ENCODE data around the gene CLTCL1. TPM values are rescaled to one million over a fixed set of nuclear protein-coding genes. Genes with fewer than 3 reads are reported as not detected.

The CLTCL1 gene
- total and polyA plus RNA-seq, 4 donors, result 2.0 to 4.8 (median 2.6) TPM

DNA sequence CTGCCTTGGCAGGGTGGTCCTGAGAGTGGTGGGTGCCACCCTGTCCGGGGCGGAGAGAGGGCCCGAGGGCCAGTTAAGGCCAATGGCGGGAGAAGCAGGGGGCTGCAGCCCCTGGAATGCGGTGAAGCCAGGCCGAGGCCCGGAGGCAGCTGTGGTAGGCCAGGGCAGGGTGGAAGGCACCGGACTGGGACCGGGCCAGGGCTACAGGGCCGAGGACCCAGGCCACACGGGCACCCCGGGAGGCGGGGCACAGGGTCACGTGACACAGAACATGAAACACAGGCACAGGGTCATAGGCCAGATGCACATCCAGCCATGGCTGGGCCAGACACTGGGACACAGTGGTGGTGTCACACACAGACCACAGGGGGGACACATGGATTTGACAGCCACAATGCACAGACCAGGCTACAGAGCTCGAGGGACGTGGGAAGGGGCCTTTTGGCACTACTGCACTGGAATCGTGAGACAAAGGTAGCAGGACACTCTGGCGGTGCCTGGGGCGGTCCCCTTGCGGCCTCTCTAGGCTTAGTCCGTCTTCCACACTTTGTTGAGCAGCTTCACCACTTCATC is 115.8 kb downstream of the CLTCL1 start:
- H3K4me1 ChIP-seq (ENCODE audit: control insufficient read depth in 4 of 4, insufficient read depth in 4 of 4, low read length in 3 of 4), result peaks cover 22 to 84% (median 71%) of the 10 kb centered on the region in 4 donors
- no peaks in the 10 kb centered on the region for H3K36me3 ChIP-seq (ENCODE audit: control insufficient read depth in 4 of 4, insufficient read depth in 3 of 4, low read depth in 1 of 4, low read length in 3 of 4)
- no peaks in the 10 kb centered on the region for H3K27me3 ChIP-seq (ENCODE audit: control insufficient read depth in 4 of 4, insufficient read depth in 4 of 4, low read length in 3 of 4)
- TF ChIP-seq HNF4A (conservative IDR thresholded peaks at IDR 0.05), result peak in 1 of 2 donors; percentile 5
- TF ChIP-seq HNF4G (IDR thresholded peaks at IDR 0.05), result no peak
- no peak for TF ChIP-seq EGR1 (IDR thresholded peaks at IDR 0.05; ENCODE audit: low read depth in 2 of 2)
- peak; percentile 27 for DNase-seq (ENCODE audit: low spot score)
- H3K27ac ChIP-seq (ENCODE audit: low read depth in 1 of 2, low read length in 2 of 2), result peak overlapping the region; percentile 75 to 78
- no peak overlapping the region for H3K9ac ChIP-seq (ENCODE audit: low read depth in 1 of 2, low read length in 2 of 2)
- no peaks in the 10 kb centered on the region for H3K9me3 ChIP-seq (ENCODE audit: control insufficient read depth in 4 of 4, low read length in 3 of 4)
- 62% methylated on average over 21 of the region's 21 CpGs for WGBS
- H3K4me3 ChIP-seq (ENCODE audit: low read depth in 1 of 3, low read length in 3 of 3), result no peak overlapping the region

DNA sequence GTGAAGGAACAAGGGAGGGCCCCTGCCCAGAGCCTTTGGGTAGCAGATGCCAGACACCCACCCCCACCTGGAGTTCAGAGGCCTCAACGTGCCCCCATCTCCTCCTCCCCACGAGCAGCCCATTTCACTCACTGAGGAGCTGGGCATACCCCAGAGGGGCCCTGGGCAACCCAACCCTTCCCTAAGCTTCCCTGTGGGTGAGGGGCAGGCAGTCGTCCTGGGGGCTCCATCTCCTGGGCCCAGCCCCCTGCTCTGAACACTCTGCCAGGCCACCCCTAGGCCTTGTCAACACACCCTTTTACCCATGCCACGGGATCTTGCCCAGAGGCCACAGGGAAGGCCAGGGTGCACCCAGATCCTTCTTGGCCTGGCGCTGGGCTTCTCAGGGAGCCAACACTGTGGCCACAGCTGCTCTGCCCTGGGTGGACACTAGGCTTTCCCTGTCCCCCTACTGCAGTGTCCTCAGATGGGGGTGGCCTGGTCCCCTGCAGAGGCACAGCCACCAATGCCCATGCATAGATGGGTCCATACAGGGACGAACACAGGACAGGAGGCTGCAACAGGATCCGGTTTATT is 116.4 kb downstream of the CLTCL1 start:
- Histone ChIP-seq H3K9me3 (ENCODE audit: control insufficient read depth in 4 of 4, low read length in 3 of 4) (no peaks in the 10 kb centered on the region), H3K36me3 (ENCODE audit: control insufficient read depth in 4 of 4, insufficient read depth in 3 of 4, low read depth in 1 of 4, low read length in 3 of 4) (no peaks in the 10 kb centered on the region), H3K4me3 (ENCODE audit: low read depth in 1 of 3, low read length in 3 of 3) (no peak overlapping the region), H3K4me1 (ENCODE audit: control insufficient read depth in 4 of 4, insufficient read depth in 4 of 4, low read length in 3 of 4) (peaks cover 24 to 84% (median 71%) of the 10 kb centered on the region in 4 donors), H3K27me3 (ENCODE audit: control insufficient read depth in 4 of 4, insufficient read depth in 4 of 4, low read length in 3 of 4) (peaks cover 0 to 3% (median 0%) of the 10 kb centered on the region in 4 donors), H3K27ac (ENCODE audit: low read depth in 1 of 2, low read length in 2 of 2) (peak overlapping the region; percentile 75 to 78), H3K9ac (ENCODE audit: low read depth in 1 of 2, low read length in 2 of 2) (no peak overlapping the region)
- whole genome bisulfite sequencing, result 64% methylated on average over 7 of the region's 7 CpGs
- TF ChIP-seq RXRA (IDR thresholded peaks at IDR 0.05) (no peak), HNF4A (conservative IDR thresholded peaks at IDR 0.05) (no peak), SP1 (IDR thresholded peaks at IDR 0.05) (no peak), JUND (IDR thresholded peaks at IDR 0.05) (no peak), RAD21 (IDR thresholded peaks at IDR 0.05) (no peak), FOXA2 (IDR thresholded peaks at IDR 0.05) (no peak), EGR1 (IDR thresholded peaks at IDR 0.05; ENCODE audit: low read depth in 2 of 2) (no peak), TAF1 (conservative IDR thresholded peaks at IDR 0.05) (no peak), FOXA1 (IDR thresholded peaks at IDR 0.05) (no peak), YY1 (IDR thresholded peaks at IDR 0.05) (no peak)
- TF ChIP-seq, protein P1, sequence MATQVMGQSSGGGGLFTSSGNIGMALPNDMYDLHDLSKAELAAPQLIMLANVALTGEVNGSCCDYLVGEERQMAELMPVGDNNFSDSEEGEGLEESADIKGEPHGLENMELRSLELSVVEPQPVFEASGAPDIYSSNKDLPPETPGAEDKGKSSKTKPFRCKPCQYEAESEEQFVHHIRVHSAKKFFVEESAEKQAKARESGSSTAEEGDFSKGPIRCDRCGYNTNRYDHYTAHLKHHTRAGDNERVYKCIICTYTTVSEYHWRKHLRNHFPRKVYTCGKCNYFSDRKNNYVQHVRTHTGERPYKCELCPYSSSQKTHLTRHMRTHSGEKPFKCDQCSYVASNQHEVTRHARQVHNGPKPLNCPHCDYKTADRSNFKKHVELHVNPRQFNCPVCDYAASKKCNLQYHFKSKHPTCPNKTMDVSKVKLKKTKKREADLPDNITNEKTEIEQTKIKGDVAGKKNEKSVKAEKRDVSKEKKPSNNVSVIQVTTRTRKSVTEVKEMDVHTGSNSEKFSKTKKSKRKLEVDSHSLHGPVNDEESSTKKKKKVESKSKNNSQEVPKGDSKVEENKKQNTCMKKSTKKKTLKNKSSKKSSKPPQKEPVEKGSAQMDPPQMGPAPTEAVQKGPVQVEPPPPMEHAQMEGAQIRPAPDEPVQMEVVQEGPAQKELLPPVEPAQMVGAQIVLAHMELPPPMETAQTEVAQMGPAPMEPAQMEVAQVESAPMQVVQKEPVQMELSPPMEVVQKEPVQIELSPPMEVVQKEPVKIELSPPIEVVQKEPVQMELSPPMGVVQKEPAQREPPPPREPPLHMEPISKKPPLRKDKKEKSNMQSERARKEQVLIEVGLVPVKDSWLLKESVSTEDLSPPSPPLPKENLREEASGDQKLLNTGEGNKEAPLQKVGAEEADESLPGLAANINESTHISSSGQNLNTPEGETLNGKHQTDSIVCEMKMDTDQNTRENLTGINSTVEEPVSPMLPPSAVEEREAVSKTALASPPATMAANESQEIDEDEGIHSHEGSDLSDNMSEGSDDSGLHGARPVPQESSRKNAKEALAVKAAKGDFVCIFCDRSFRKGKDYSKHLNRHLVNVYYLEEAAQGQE (IDR thresholded peaks at IDR 0.05), result no peak
- TF ChIP-seq, protein P2, sequence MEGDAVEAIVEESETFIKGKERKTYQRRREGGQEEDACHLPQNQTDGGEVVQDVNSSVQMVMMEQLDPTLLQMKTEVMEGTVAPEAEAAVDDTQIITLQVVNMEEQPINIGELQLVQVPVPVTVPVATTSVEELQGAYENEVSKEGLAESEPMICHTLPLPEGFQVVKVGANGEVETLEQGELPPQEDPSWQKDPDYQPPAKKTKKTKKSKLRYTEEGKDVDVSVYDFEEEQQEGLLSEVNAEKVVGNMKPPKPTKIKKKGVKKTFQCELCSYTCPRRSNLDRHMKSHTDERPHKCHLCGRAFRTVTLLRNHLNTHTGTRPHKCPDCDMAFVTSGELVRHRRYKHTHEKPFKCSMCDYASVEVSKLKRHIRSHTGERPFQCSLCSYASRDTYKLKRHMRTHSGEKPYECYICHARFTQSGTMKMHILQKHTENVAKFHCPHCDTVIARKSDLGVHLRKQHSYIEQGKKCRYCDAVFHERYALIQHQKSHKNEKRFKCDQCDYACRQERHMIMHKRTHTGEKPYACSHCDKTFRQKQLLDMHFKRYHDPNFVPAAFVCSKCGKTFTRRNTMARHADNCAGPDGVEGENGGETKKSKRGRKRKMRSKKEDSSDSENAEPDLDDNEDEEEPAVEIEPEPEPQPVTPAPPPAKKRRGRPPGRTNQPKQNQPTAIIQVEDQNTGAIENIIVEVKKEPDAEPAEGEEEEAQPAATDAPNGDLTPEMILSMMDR (IDR thresholded peaks at IDR 0.05; ENCODE audit: low read depth, low read length, missing input control), result no peak
- TF ChIP-seq, protein P3, sequence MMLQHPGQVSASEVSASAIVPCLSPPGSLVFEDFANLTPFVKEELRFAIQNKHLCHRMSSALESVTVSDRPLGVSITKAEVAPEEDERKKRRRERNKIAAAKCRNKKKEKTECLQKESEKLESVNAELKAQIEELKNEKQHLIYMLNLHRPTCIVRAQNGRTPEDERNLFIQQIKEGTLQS (IDR thresholded peaks at IDR 0.05), result no peak
- TF ChIP-seq, protein P4, sequence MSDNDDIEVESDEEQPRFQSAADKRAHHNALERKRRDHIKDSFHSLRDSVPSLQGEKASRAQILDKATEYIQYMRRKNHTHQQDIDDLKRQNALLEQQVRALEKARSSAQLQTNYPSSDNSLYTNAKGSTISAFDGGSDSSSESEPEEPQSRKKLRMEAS (IDR thresholded peaks at IDR 0.05), result no peak
- TF ChIP-seq, protein P5, sequence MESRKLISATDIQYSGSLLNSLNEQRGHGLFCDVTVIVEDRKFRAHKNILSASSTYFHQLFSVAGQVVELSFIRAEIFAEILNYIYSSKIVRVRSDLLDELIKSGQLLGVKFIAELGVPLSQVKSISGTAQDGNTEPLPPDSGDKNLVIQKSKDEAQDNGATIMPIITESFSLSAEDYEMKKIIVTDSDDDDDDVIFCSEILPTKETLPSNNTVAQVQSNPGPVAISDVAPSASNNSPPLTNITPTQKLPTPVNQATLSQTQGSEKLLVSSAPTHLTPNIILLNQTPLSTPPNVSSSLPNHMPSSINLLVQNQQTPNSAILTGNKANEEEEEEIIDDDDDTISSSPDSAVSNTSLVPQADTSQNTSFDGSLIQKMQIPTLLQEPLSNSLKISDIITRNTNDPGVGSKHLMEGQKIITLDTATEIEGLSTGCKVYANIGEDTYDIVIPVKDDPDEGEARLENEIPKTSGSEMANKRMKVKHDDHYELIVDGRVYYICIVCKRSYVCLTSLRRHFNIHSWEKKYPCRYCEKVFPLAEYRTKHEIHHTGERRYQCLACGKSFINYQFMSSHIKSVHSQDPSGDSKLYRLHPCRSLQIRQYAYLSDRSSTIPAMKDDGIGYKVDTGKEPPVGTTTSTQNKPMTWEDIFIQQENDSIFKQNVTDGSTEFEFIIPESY (IDR thresholded peaks at IDR 0.05), result no peak
- no peak for DNase-seq (ENCODE audit: low spot score)

Data from liver (tissue), 9 donors.